T-cell (primary cell): ENCODE data around the gene RBM20. TPM values are rescaled to one million over a fixed set of nuclear protein-coding genes. Genes with fewer than 3 reads are reported as not detected.
A peak's percentile ranks its signal among the peaks of the same experiment; 100 is the strongest.

Source experiments
- ATAC-seq, 4 experiments: fragments of 200-7000 bp in 3 of 4; fragments of 150-1000 bp in 1 of 4; cut with Tn5 transposase; replicated peaks in 1 of 4; 1 replicate in 3 of 4; 2 replicates in 1 of 4; pipeline ENCODE4 v1.10.0; 2021; ENCODE audit warnings: moderate library complexity in 3 of 4, mild to moderate bottlenecking in 2 of 4, moderate number of reproducible peaks in 1 of 4
- CTCF ChIA-PET, 2 donors: fragments of 300-600 bp; sonication (Branson Sonifier 250); formaldehyde crosslinking; loops; one replicate each; lab custom pipeline; 2022; ENCODE audit warnings: antibody characterized with exemption in 2 of 2; lab: Charles Lee
- POLR2A ChIA-PET, 2 donors: fragments of 300-600 bp; sonication (Branson Sonifier 250); formaldehyde crosslinking; loops; one replicate each; lab custom pipeline; 2022; ENCODE audit warnings: antibody characterized with exemption in 2 of 2; lab: Charles Lee
- DNase-seq, 35 experiments: peaks; one replicate each; pipeline versions ENCODE4 v3.0.0 to v3.0.0-alpha.2; 2013 to 2023
- H3K27ac ChIP-seq: one replicate; pipeline ENCODE4 v1.5.1; 2013; ENCODE audit warnings: low read length
- H3K27me3 ChIP-seq, 2 experiments: replicated peaks in 1 of 2; 1 replicate in 1 of 2; 2 replicates in 1 of 2; pipeline versions ENCODE4 v1.6.1 to v1.7.0; 2013; ENCODE audit warnings: low read length in 1 of 2, mixed read lengths in 1 of 2; ENCODE audit not compliant: control insufficient read depth in 2 of 2, insufficient read depth in 2 of 2; ENCODE audit errors: extremely low read depth in 1 of 2
- H3K36me3 ChIP-seq, 2 donors: 1 replicate in 1 of 2; 2 replicates in 1 of 2; pipeline versions ENCODE4 v1.6.1 to v1.7.0; 2013; ENCODE audit warnings: low read length in 1 of 2; ENCODE audit not compliant: control insufficient read depth in 2 of 2, insufficient read depth in 1 of 2; ENCODE audit errors: extremely low read depth in 1 of 2
- H3K4me1 ChIP-seq, 2 experiments: 1 replicate in 1 of 2; 2 replicates in 1 of 2; pipeline versions ENCODE4 v1.6.1 to v1.7.0; 2013; ENCODE audit warnings: low read length in 2 of 2, mixed read lengths in 1 of 2; ENCODE audit not compliant: insufficient read depth in 2 of 2, control insufficient read depth in 1 of 2; ENCODE audit errors: extremely low read depth in 1 of 2
- H3K4me3 ChIP-seq, 2 donors: 1 replicate in 1 of 2; 2 replicates in 1 of 2; pipeline versions ENCODE4 v1.5.1 to v1.7.0; 2013; ENCODE audit warnings: mild to moderate bottlenecking in 2 of 2, low read length in 1 of 2, moderate library complexity in 1 of 2; ENCODE audit not compliant: control insufficient read depth in 1 of 2; ENCODE audit errors: extremely low read depth in 1 of 2
- H3K9me3 ChIP-seq: 2 replicates; pipeline ENCODE4 v1.7.0; 2013
- H3K27ac Mint-ChIP-seq, 2 donors: one replicate each; pipeline ENCODE4 v1.8.0; 2020 to 2021; ENCODE audit warnings: mild to moderate bottlenecking in 2 of 2, mixed read lengths in 2 of 2
- H3K27me3 Mint-ChIP-seq, 2 donors: one replicate each; pipeline ENCODE4 v1.8.0; 2021 to 2022; ENCODE audit warnings: mixed read lengths in 2 of 2
- H3K36me3 Mint-ChIP-seq: one replicate; pipeline ENCODE4 v1.8.0; 2021; ENCODE audit warnings: mixed read lengths
- H3K4me1 Mint-ChIP-seq, 3 donors: one replicate each; pipeline ENCODE4 v1.8.0; 2020 to 2022; ENCODE audit warnings: mixed read lengths in 3 of 3, mild to moderate bottlenecking in 1 of 3
- H3K4me3 Mint-ChIP-seq, 3 donors: one replicate each; pipeline ENCODE4 v1.8.0; 2020 to 2022; ENCODE audit warnings: mild to moderate bottlenecking in 3 of 3, mixed read lengths in 3 of 3, moderate library complexity in 3 of 3
- H3K9me3 Mint-ChIP-seq, 3 donors: one replicate each; pipeline ENCODE4 v1.8.0; 2020 to 2022; ENCODE audit warnings: mixed read lengths in 3 of 3
- WGBS: methylation state at CpG from one replicate; pipeline ENCODE4 v1.1.5; 2013; ENCODE audit warnings: missing lambda C conversion rate; ENCODE audit not compliant: insufficient coverage; 5-methylcytosine and 5-hydroxymethylcytosine counted together
- total RNA-seq, 35 experiments: library from RNA in 6 of 35; stranded (reverse) in 6 of 35; fragments of 120-200 nt in 1 of 35; gene quantifications; one replicate each; pipeline versions ENCODE4 v1.2.1 to v1.2.4 and lab custom pipeline; 2013 to 2026

Gene RBM20
- total RNA-seq, 5 donors from 2014 or later (not counting 1 experiment from before 2014, with no cell fraction given): 0.09 to 3.0 (median 0.33) TPM

DNA sequence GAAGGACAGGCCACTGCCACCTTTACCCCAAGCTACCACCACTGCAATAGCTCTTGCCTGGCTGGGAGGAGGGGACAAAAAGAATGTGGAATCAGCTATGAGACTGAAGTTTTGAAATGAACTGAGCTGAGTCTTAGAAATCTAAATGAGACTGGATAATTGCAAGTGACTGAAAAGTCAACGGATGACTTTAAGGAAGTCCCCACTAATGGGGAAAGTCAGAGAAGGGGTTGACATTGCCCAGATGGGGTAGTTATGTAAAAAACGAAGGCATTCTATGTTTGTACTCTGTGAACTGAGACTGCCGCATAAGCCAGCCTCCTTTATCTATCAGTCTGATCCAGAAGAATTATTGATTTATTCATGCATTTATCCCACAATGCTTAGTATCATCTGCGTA lies 67.2 kb downstream of the RBM20 start:
- no peak overlapping the region for H3K4me3 Mint-ChIP-seq
- ATAC-seq (no peak), DNase-seq (no peak)
- no peak overlapping the region for H3K27ac ChIP-seq
- no peaks in the 10 kb centered on the region for H3K9me3 Mint-ChIP-seq
- no peaks in the 10 kb centered on the region for H3K4me1 Mint-ChIP-seq
- no peaks in the 10 kb centered on the region for H3K4me1 ChIP-seq
- H3K4me3 ChIP-seq: no peak overlapping the region
- ChIA-PET CTCF (interaction anchor here in 1 of 2 donors (0.6 kb wide), 1 partner anchor 653 kb away, joined by 3 read pairs; no protein-coding TSS in a partner anchor), POLR2A (interaction anchor here in 1 of 2 donors (0.5 kb wide), 1 partner anchor 196 kb away, joined by 10 read pairs; no protein-coding TSS in a partner anchor)
- no peaks in the 10 kb centered on the region for H3K36me3 Mint-ChIP-seq
- H3K9me3 ChIP-seq: no peaks in the 10 kb centered on the region
- WGBS: 67% methylated on average over 1 of the region's 4 CpGs
- H3K36me3 ChIP-seq: no peaks in the 10 kb centered on the region
- H3K27me3 ChIP-seq: peaks cover 0 to 5% of the 10 kb centered on the region in 2 experiments
- H3K27ac Mint-ChIP-seq: no peak overlapping the region
- peaks cover 4 to 7% of the 10 kb centered on the region in 2 donors for H3K27me3 Mint-ChIP-seq

DNA sequence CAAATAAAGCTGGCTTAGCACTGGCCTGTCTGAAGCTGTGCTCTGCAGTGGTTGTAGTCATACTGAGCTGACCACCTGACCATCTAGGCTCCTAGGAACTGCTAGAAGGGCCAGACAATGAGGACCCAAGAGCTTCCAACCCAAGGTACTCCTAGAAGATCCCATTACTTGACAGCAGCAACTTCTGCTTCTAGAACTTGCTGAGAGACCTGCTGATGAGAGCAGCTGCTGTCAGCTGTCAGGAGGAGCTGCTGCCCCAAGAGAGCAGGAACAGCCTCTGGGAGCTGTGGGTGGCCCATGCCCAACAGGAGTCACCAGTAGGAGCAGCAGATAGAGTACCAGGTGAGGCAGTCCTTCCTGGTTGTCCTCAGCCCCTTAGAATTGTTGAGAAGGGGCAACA lies 70.2 kb downstream of the RBM20 start:
- no peak overlapping the region for H3K4me3 ChIP-seq
- peaks cover 0 to 5% of the 10 kb centered on the region in 2 experiments for H3K27me3 ChIP-seq
- H3K36me3 ChIP-seq: no peaks in the 10 kb centered on the region
- no peak for ATAC-seq
- DNase-seq: no peak
- POLR2A ChIA-PET: no interaction called here
- Mint-ChIP-seq H3K27ac (no peak overlapping the region), H3K27me3 (peaks cover 0 to 4% of the 10 kb centered on the region in 2 donors), H3K4me3 (no peak overlapping the region), H3K36me3 (no peaks in the 10 kb centered on the region), H3K4me1 (no peaks in the 10 kb centered on the region), H3K9me3 (no peaks in the 10 kb centered on the region)
- H3K9me3 ChIP-seq: no peaks in the 10 kb centered on the region
- CTCF ChIA-PET: interaction anchor here in 1 of 2 donors (0.6 kb wide), 1 partner anchor 8 kb away, joined by 3 read pairs; no protein-coding TSS in a partner anchor
- no peaks in the 10 kb centered on the region for H3K4me1 ChIP-seq
- H3K27ac ChIP-seq: no peak overlapping the region

DNA sequence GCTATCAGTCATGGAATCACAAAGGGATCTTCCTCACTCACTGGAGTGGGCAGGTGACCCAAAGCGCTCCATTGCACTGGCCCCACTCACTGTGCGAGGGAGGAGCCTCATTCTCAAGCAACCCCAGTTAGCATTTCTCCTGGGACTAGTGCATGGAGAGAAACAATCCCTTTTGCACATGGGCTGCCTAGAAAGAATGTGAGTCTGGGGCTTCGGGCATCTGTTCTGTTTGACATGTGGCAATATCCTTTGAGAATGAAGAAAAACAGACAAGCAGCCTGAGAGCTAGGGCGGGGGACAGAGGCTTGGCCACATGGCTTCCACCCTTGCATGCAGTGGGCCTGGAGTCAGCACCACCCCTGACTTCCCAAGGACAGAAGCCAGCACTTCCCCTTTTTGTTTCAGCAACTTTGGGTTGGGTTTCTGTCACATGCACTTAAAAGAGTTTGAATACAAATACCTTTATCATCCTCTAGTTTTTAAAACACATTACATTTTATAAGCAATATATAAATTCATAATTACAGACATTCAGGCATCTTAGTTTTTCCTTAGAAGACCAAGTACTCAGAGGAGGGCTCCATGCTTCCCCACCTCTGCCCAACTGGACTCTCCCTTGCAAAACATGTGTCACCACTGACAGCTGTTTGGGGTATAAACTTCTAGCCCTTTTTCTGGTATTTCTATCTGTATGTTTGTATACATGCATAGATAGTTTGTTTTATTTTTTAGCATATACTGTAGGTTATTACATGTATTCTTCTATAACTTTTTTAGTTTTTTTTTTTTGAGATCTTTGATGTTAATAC lies 73.8 kb downstream of the RBM20 start:
- H3K27me3 Mint-ChIP-seq: peaks cover 0 to 2% of the 10 kb centered on the region in 2 donors
- 95% methylated on average over 3 of the region's 4 CpGs for WGBS
- Histone ChIP-seq H3K27me3 (no peaks in the 10 kb centered on the region), H3K4me3 (no peak overlapping the region), H3K4me1 (peaks cover 3% of the 10 kb centered on the region in 2 experiments), H3K36me3 (peaks cover 0 to 2% of the 10 kb centered on the region in 2 donors), H3K9me3 (no peaks in the 10 kb centered on the region), H3K27ac (no peak overlapping the region)
- H3K4me3 Mint-ChIP-seq: no peak overlapping the region
- CTCF ChIA-PET: interaction anchor here in 1 of 2 donors (0.7 kb wide), 1 partner anchor 171 kb away, joined by 3 read pairs; no protein-coding TSS in a partner anchor
- peaks cover 3 to 10% (median 7%) of the 10 kb centered on the region in 3 donors for H3K4me1 Mint-ChIP-seq
- POLR2A ChIA-PET: interaction anchor here in 1 of 2 donors (0.7 kb wide), 1 partner anchor 805 kb away, joined by 5 read pairs; no protein-coding TSS in a partner anchor
- no peak overlapping the region for H3K27ac Mint-ChIP-seq
- DNase-seq: peak in 1 of 35 experiments; percentile 12
- no peaks in the 10 kb centered on the region for H3K36me3 Mint-ChIP-seq
- H3K9me3 Mint-ChIP-seq: no peaks in the 10 kb centered on the region
- no peak for ATAC-seq

DNA sequence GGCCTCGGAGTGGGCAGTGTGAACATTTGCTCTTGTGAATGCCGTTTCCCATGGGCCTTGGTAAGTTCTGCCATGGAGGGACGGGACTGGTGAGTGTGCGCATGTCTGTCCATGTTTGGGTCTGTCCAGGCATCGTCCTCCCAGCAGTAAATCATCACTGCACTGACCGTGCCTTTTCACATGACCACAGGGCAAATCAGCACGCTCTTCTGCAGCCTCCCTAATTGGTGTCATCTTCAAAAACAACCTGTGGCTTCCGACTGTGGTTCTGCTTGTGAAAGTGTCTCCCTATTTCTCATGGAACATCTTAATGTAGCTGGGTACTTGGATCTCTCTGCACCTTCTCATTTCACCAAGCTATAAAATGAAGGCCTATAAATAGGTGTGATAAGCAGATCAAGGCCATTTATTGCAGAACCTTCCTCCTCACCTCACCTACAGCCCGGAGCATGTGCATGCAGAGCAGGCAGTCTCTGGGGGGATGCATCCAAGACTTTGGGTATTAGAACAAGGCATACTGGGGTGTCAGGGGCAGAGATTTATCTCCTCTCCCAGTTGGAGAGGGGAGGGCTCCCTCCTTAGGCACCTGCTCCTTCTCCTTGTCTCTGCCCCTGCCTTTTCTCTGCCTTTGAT lies 77.4 kb downstream of the RBM20 start:
- Histone ChIP-seq H3K4me1 (peaks cover 27 to 35% of the 10 kb centered on the region in 2 experiments), H3K27me3 (no peaks in the 10 kb centered on the region), H3K9me3 (no peaks in the 10 kb centered on the region), H3K4me3 (no peak overlapping the region), H3K27ac (no peak overlapping the region), H3K36me3 (peaks cover 0 to 2% of the 10 kb centered on the region in 2 donors)
- H3K27me3 Mint-ChIP-seq: no peaks in the 10 kb centered on the region
- H3K4me1 Mint-ChIP-seq: peaks cover 37 to 44% (median 39%) of the 10 kb centered on the region in 3 donors
- no peaks in the 10 kb centered on the region for H3K36me3 Mint-ChIP-seq
- H3K9me3 Mint-ChIP-seq: no peaks in the 10 kb centered on the region
- ATAC-seq (no peak), DNase-seq (no peak)
- ChIA-PET CTCF (no interaction called here), POLR2A (no interaction called here)
- no peak overlapping the region for H3K27ac Mint-ChIP-seq
- 96% methylated on average over 5 of the region's 9 CpGs for WGBS
- peak overlapping the region in 1 of 3 donors; percentile 27 for H3K4me3 Mint-ChIP-seq

DNA sequence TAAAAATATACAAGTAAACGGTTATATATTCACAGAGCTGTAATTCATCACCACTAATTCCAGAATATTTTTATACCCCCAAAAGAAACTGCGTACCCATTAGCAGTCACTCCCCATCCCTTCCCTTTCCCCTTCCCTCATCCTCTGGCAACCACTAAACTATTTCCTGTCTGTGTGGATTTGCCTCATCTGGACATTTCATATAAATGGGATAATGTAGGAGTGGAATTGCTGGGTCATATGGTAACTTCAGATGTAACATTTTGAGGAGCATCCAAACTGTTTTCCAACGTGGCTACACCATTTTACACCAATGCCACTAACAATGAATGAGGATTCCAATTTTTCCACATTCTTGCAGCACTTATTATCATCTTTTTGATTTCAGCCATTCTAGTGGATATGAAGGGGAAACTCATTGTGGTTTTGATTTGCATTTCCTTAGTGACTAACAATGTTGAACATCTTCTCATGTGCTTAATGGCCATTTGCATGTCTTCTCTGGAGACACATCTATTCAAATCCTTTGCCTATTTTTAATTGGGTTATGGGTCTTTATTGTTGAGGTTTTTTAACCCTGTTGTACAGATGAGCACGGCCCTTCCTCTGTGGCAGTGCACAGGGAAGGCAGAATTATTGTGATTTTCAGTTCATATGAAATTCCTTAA lies 79.2 kb downstream of the RBM20 start:
- Mint-ChIP-seq H3K27ac (peak overlapping the region; percentile 96 to 98), H3K4me3 (peak overlapping the region in 2 of 3 donors; percentile 36 to 64), H3K4me1 (peaks cover 39 to 44% (median 39%) of the 10 kb centered on the region in 3 donors), H3K27me3 (no peaks in the 10 kb centered on the region), H3K36me3 (no peaks in the 10 kb centered on the region), H3K9me3 (no peaks in the 10 kb centered on the region)
- H3K27ac ChIP-seq: no peak overlapping the region
- H3K27me3 ChIP-seq: no peaks in the 10 kb centered on the region
- H3K4me1 ChIP-seq: peaks cover 27 to 35% of the 10 kb centered on the region in 2 experiments
- ATAC-seq (peak in 2 of 4 experiments; percentile 38 to 43), DNase-seq (no peak)
- H3K36me3 ChIP-seq: peaks cover 0 to 2% of the 10 kb centered on the region in 2 donors
- WGBS: no CpG with 5 or more reads among the region's 4 CpGs
- H3K4me3 ChIP-seq: no peak overlapping the region
- CTCF ChIA-PET: no interaction called here
- no peaks in the 10 kb centered on the region for H3K9me3 ChIP-seq
- POLR2A ChIA-PET: interaction anchor here in 1 of 2 donors (0.7 kb wide), 1 partner anchor 26 kb away, joined by 8 read pairs; no protein-coding TSS in a partner anchor
